Cerebellar cortex (tissue), 1 donor: ENCODE results near the gene PEF1.

ENCODE experiments used
- DNase-seq: peaks from one replicate; pipeline ENCODE4 v3.0.0-alpha.2; 2015; ENCODE audit warnings: low spot score

PEF1 gene

DNA sequence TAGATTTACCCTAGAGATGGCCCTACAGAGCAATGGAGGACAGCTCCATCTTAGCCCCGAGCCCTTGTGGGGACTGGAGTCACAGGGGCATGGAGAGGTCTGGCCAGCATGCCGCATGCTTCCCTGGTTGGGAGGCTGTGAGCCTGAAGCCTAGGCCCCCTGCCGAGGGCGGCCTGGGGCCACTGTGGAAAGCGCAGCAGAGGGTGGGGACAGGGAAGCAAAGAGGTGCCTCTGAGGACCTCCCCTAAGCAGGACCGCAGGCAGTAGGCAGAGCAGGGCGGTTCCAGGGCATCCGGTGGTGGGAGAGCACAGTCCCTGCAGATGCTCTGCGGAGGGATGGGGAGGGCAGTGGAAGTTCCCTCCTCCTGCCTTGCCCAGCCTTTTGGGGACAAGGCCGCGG lies 26.5 kb upstream of the PEF1 start:
- DNase-seq = no peak

DNA sequence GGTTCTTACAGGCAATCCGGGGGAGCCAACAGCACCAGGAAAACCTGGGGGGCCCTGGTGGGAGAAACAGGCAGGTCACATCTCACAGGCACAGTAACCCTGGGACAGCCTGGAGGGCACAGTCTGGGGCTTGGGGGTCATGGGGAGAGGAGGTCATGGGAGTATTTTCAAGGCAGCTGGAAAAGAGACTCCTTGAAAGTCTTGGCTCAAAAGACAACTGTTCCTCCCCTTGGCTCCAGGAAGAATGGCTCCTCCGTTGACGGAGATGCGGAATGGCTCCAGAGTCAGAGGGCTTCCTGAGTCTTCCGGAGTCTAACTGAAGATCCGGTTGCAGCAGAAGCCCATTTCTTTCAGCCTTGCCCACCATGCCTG lies 25.9 kb upstream of the PEF1 start:
- DNase-seq = peak; percentile 24

DNA sequence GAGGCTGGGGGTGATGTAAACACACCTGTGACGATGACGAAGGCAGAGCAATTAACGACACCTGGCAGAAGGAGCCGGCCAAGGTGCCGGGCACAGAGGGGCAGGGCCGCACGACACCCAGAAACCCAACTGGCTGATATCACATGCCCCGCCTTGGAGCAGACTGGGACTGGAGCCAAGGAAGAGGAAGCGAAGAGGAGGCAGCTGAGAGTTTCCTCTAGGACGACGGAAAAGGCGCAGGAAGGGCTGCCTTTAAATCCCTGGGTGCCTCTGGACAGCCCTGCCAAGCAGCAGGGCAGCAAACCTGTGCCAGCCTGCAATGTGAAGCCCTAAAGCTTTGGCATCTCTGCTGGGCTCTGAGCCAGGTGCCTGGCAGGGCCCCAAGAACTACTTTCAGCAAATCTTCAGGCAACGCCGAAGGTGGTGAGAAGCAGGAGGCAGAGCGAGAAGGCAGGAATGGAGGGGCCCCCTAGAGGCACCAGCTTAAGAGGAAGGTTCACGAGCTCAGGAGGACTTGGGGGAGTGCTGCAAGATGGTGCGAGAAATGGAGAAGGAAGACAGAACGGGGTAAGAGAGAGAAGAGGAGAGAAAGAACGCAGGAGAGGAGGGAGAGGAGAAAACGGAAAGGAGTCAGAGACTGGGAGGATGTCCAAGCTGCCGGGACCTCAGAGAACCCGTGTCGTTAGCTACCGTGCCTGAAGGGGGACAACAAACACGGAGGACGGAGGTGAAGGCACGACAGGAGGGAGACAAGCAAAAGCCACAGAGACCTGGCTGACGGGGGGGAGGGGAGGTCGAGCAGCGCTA lies 25.3 kb upstream of the PEF1 start:
- DNase-seq = peak; percentile 87

DNA sequence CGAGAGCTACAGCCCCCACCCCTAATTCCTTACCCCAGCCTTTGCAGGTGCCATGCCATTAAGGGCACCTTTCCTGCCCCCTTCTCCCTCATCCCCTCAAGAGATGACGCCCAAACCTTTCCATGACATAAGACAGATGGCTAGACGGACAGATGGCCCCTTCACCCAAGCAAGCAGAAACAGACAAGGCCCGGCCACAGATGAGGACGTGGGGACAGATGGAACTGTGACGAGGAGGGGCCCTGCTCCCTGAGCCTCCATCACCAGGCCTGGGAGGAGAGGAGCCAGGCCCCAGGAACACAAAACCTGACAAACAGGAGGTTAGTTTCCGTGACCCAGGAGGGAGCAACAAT lies 24.7 kb upstream of the PEF1 start:
- DNase-seq = peak; percentile 65

DNA sequence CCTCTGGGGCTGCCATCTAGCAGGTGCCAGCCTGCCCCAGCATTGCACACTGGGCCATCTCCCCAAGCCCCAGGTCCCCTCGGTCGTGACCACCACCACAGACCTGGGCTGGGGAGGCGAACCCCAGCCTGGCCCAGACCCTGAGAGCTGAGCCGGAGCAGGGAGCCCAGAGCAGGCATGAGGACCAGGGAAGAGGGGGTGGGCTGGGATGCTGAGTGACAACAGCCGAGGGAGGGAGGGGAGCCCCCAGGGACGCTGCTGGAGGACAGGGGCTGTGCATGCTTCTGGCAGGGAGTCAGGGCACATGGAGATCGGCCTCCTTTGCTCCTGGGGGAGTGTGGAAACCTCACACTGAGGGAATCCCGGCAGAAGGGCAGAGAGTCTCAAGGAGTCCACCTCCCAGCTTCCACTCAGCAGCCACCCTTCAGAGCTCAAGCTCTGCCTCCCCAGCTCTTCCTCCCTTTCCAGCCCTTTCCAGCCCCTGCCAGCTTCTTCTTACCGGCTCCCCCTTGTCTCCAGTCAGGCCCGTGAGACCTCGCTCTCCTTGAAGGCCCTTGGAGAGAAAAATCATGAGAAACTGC lies 23.7 kb upstream of the PEF1 start:
- DNase-seq = no peak

DNA sequence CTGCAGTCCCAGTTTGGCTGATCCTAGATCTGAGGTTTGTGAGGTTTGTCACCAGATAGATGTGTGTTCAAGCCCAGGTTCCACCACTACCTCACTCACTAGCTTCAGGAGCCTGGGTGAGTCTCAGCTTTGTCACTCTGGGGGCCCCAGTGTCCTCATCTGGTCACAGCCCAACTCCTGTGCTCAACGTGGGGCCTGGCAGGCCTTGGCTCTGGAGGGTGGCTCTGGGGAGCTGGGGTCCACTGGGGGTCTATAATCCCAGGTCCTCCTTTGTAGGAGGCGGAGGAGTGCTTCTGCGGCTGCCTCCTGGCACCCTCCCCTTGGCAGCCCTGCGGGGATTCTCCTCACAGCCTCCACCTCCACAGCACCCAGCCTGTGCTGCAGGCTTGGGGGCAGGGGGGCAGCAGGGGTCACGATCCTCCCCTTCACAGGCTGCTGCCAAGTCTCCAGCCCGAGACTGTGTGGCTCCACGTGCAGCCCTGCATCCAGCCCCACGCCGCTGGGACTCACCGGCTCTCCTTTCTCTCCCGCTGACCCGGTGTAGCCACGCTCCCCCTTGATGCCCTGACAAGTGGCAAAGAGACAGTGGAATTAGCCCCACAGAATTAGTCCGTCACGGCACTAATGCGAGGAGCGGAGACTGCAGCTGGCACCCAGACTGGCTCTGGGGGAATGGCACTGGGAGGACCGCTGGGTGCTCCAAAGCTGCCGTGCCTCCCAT lies 22.5 kb upstream of the PEF1 start:
- DNase-seq = no peak

DNA sequence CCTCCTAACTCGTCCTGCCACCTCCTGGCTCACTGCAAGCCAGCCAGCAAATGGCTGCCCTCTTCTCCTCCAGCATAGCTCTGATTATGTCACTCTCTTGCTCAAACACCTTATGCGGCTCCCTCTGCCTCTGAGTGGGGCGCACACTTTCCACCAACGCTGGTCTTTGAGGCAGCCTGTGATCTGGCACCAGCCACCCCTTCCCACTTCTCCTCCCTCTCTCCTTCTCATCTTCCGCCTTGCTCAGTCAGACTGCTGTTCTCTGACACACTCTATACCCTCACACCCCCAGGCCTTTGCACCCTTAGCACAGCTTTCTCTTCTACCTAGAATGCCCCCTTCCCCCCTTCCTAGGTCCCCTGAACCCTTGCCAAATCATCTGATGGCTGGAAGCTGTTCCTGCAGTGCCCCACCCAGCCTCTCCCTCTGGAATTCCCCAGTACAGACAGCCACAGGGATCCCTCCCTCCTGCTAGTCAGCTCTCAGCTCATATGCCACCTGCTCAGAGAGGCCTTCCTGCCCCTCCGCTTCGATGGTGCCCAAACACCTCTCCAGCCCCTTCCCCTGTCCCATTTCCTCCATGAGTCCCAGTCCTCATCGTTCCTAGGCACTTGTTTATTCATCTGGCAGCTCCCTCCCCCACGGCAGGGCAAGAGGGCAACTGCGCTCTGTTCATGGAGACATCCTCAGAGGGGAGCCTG lies 21.7 kb upstream of the PEF1 start:
- DNase-seq = no peak

DNA sequence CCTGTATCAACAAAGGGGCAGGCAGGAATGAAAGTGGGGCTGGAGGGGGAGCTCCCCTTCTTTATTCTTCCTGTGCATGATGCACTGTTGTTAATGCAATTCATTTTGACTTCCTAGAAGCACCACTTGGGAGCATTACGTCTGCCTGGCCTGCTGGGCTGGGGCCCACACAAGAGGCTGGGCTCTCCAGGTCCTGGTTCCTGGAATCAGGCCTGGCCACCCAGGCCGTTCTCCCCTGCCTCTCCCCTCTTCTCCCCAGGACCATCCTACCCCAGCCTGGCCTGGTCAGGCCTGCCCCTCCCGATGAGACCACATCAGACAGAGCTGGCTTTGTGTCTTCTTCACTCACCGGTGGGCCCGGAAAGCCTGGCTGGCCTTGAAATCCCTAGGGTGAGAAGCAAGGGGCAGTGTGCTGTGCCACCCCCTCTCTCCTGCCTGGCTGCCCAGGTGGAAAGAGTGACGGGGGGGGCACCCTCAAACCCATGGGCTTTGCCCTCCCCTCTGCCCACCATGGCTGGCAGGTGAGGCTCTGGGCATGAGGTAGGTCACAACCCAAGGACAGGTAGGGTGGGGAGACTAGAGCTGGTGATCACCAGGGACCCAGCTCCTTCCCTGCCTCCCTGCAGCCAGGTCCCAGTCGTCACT lies 20.7 kb upstream of the PEF1 start:
- no peak for DNase-seq

DNA sequence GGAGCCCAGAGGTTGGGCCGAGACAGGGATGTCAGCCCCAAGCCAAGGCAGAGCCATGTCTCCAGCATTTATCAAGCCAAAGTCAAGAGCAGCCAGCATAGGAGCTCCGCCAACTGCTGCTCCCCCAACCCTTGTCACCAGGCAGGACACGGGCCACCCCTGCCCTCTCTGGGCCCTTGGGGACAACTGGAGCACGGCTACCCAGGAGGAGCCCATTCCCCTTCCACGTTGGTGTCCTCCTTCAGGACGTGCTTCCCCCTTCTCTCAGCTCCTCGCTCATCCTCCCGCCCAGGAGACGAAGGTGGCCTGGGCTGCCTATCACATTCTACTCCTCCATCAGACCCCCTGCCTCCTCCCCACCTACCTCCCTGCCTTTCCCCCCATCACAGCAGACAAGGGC lies 19.9 kb upstream of the PEF1 start:
- DNase-seq = no peak

DNA sequence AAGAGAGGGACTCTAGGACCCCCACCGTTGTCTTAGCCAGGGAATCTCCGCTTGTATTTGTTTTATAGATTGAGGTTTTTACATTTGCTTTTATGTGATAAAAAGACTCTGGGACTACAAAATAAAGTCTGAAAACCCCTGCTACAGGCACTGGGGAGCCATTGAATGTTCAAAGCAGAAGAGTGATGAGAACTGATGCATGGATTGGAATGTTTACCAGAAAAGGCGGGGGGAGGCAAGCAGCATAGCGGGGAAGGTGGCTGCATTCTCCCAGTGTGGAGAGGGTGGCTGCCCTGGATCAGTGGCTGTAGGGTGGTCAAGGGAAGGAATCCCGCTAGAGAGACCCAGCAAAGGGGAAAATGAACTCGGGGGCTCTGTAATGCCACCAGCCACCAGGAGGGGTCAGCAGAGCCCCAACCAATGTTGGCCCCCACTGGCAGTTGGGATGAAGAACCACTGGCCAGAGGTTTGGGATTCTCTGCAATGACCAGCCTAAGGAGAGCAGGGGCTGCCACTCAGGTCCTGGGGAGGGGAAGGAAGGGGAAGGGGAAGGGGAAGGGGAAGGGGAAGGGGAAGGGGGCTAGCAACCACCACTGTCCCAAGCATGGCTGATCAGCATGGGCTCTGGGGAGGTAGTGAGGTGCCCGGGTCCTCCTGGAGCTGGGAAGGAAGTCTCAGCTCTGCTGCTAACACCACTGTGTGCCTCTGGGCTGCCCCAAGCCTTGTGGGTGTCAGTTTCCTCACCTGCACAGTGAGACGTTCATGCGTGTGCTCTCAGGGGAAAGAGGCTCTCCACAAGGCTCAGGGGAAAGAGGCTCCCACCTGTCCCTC lies 19.2 kb upstream of the PEF1 start:
- DNase-seq = peak; percentile 55

DNA sequence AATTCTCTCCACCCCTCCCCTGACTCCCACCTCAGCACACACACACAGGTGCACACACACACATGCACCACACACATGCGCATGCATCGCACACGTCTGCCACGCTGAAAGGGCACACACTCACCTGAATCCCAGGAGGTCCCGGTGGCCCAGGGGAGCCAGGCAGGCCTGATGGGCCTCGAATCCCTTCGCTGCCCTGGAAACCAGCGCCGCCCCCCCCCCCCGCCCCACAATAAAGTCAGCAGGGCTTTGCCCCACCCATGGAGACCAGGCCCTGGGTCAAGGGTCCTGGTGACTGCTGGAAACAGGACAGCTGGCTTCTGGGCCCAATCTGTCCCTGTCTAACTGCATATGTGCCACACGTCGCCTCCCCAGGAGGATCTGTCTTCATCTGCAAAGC lies 17.8 kb upstream of the PEF1 start:
- no peak for DNase-seq

DNA sequence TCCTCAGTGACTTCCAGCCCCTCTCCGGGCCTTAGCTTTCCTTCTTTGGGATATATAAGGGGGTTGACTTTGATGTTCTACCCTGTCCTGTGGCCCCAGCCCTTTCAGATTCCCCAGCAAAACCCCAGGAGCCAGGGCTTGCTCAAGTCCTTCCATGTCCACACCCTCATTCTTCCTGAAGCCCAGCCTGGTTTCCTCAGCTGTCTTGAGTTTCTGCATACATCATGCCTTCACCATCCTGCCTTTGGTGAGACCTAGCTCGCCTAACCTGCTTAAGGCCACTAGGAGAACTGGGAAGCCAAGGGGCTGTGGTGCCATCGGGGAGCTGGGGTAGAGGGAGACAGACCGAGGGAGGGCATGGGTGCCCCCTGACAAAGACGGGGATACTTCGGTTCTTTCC lies 17.2 kb upstream of the PEF1 start:
- no peak for DNase-seq

DNA sequence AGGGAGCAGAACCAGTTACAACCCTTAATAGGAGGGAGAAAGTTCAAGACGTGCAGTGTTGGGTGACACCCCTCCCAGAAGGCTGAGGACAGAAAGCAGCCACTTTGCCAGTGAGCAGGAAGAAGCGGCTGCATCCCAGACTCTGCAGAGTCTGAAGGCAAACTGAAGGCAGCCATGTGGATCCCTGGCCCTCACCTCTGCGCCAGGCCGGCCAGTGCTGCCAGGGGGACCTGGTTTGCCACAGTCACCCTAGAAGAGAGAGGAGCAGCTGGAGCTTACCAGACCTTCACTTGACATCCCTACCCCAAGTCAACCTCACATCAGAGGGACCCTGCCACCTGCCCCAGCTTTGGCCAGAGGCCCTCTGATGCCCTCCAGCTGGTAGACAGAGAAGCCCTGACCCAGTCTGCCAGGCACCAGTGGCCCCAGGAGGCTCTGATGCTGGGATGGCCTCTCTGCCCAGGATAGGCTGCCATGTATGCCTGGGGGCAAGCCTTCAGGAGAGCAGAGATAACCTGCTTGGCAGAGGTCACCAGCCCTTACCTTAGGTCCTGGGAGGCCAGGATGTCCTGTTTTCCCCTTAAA lies 16.3 kb upstream of the PEF1 start:
- no peak for DNase-seq

DNA sequence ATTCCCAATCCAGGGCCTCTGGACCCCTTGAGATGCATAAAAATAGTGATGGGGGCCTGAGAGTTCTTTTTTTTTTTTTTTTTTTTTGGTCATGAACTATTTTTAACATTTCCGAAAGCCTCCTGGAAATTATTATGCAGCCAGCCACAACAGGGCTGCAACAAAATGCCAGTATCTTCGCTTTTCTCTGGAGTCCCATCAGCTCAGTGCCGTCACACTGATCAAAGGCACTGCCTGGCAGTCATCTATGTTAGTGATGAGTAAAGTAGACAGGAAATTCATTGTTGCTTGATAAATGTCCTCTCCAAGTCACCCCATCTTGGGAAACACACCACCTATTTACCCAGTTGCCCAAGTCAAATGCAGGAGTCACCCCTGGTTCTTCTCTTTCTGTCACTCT lies 15.2 kb upstream of the PEF1 start:
- DNase-seq = no peak

DNA sequence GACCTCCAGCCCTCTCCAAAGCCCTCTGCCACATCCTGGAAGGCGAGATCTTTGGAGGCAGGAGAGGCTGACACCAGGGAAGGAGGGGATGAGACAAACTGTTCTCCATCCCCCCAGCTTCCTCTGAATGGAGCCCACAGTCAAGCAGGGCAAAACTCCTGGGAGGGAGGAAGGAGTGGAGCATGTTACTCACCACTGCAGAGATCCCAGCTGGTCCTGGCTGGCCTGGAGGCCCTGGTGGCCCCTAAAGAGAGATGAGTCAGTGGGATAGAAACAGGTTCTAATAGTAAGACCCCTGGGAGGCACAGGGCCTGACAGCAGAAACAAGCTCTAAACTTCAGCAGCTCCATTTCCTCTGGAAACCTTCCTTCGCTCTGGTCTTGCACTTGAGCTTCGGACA lies 14.0 kb upstream of the PEF1 start:
- DNase-seq = no peak

DNA sequence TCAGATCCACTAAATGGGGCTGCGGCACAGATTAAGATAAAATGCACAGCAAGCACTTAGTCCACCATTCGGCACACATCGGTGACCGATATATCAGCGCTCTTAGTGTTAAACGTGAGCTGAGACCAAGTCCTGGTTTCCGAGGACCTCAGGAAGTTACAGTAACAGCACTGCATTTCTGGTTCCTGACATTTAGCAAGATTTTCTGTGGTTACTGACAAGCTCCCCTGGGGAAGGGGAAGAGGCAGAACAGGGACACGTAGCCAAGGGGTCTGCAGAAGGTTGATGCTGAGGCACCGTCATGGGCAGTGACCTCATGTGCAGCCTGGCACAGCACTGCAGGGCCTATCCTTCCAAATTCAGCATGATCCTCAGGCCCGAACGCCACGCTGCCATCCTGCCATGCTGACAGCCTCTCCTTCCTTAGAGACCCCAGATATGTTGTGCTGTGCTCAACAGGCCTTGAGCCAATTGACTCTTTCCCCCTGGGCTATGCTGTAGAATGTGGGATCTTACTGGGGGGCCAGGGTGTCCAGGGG lies 13.4 kb upstream of the PEF1 start:
- DNase-seq = no peak

DNA sequence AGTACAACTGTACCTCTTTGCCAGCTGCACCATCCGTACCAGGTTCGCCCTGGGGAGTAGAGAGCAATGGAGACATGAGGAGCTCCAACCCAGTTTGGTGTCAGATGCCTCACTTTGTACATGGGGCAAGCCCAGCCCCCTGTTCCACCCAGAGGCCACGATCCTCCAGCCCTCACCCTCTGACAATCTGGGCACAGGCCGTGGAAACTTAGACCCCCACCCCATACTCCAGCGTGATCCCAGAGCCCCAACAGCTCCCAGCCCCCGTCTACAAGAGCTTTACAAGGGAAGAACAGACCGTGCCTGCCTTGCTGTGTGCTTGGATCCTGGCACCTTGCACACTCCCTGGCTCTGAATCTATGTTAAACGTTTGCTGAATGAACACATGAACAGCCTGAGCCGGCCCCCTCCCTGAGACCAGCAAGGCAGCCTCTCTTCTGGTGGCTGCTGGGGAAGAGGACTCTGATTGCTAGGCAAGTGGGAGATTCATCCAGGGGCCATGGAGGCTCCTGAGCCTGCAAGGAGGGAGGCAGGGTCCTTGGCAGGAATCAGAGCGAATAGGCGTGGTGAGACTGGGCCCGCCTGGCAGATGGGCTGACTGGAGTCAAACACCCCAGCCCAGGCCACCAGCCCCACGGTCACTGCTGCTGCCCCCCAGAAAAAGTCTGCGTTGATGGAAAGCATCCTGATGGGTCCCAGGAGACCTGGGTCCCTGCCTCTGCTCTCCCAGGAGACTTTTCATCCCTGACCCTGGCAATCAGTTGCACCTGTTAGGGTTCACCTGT lies 12.5 kb upstream of the PEF1 start:
- DNase-seq = no peak

DNA sequence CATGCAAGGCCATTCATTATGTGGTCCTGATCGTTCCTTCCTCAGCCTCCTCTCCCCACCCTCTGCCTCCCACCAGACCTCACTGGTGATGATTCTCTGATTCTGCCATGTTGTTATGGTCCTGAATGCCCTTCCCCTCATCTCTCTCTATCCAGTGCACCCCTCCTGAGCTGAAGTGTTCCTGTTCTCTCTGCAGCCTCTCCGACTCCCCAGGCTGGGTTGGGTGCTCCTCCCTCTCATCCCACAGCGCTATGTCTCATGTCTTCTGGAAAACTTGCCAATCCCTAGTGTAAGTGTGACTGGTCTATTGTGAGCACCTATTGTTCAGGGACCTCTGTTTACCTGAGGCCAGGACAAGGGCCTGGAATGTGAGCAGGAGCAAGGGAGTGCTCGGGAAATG lies 11.1 kb upstream of the PEF1 start:
- no peak for DNase-seq

DNA sequence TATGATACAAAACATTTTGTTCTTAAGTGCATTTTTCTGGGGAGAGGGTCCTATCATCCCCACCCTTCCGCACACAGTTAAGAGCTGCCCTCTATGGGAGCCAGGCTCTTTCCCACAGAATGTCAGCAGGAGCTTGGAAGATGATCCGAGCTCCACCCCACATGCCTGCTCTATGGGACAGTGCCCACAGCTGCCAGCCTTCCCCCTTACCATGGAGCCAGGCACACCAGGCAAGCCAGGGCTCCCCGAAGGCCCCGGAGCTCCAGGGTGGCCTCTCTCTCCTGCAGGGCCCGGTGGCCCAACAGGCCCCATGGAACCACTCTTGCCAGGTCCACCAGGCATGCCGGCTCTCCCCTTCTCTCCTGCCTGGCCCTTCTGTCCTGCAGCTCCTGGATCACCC lies 10.4 kb upstream of the PEF1 start:
- no peak for DNase-seq

DNA sequence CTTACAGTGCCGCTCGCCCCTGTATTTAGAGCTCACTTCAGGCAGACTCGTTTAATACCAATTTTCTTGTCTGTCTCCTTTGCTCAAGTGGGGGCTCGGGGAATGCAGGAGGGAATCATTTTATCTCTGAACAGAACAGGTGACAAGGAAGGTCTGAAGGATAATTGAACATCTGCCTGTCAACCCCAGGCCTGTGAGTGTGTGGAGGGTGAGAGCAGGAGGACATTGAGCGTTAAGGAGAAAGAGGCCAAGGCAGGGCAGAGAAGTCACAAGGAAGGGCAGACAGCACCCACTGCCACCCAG lies 9.7 kb upstream of the PEF1 start:
- DNase-seq = no peak
